Measurements from ENCODE around the gene CDH8. TPM values are rescaled to one million over a fixed set of nuclear protein-coding genes. Genes with fewer than 3 reads are reported as not detected.

The CDH8 gene
- total and polyA plus RNA-seq, 4 donors = 0.09 TPM; not detected in 3

DNA sequence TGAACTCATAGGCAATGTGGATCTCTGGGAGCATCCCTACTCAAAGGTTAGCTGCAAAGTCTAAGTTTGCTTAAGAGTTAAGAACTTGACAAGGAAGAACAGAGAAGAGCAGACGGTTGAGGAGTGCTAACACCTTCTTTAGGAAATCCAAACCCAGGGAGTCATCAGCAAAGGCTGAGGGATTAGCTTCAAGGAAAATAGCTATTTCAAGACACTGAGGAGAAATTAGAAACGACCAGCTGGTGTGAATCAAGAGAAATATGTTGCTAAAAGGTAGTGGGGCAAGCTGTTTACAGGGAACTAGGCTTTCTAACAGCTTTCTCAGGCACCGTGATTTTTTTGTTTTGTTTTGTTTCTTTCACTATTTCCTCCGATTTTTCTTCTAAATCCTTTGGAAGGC is 90.7 kb downstream of the CDH8 start:
- Histone ChIP-seq H3K27me3 (ENCODE audit: control insufficient read depth in 4 of 4, insufficient read depth in 4 of 4, low read length in 3 of 4) (no peaks in the 10 kb centered on the region), H3K9me3 (ENCODE audit: control insufficient read depth in 4 of 4, low read length in 3 of 4) (no peaks in the 10 kb centered on the region), H3K36me3 (ENCODE audit: control insufficient read depth in 4 of 4, insufficient read depth in 3 of 4, low read depth in 1 of 4, low read length in 3 of 4) (no peaks in the 10 kb centered on the region), H3K4me1 (ENCODE audit: control insufficient read depth in 4 of 4, insufficient read depth in 4 of 4, low read length in 3 of 4) (no peaks in the 10 kb centered on the region), H3K9ac (ENCODE audit: low read depth in 1 of 2, low read length in 2 of 2) (no peak overlapping the region), H3K4me3 (ENCODE audit: low read depth in 1 of 3, low read length in 3 of 3) (no peak overlapping the region), H3K27ac (ENCODE audit: low read depth in 1 of 2, low read length in 2 of 2) (no peak overlapping the region)
- WGBS = 36% methylated on average over 4 of the region's 4 CpGs
- no peak for TF ChIP-seq JUND (IDR thresholded peaks at IDR 0.05)
- TF ChIP-seq, protein P1, sequence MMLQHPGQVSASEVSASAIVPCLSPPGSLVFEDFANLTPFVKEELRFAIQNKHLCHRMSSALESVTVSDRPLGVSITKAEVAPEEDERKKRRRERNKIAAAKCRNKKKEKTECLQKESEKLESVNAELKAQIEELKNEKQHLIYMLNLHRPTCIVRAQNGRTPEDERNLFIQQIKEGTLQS (IDR thresholded peaks at IDR 0.05) = no peak
- no peak for TF ChIP-seq GABPA (IDR thresholded peaks at IDR 0.05 in 1 of 2, conservative IDR thresholded peaks at IDR 0.05 in 1 of 2)
- TF ChIP-seq FOXA2 (IDR thresholded peaks at IDR 0.05) = no peak
- no peak for TF ChIP-seq NR2F2 (IDR thresholded peaks at IDR 0.05)
- no peak for TF ChIP-seq RXRA (IDR thresholded peaks at IDR 0.05)
- TF ChIP-seq RAD21 (IDR thresholded peaks at IDR 0.05) = no peak
- no peak for TF ChIP-seq SP1 (IDR thresholded peaks at IDR 0.05)
- no peak for TF ChIP-seq EGR1 (IDR thresholded peaks at IDR 0.05; ENCODE audit: low read depth in 2 of 2)
- TF ChIP-seq, protein P2, sequence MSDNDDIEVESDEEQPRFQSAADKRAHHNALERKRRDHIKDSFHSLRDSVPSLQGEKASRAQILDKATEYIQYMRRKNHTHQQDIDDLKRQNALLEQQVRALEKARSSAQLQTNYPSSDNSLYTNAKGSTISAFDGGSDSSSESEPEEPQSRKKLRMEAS (IDR thresholded peaks at IDR 0.05) = no peak
- TF ChIP-seq, protein P3, sequence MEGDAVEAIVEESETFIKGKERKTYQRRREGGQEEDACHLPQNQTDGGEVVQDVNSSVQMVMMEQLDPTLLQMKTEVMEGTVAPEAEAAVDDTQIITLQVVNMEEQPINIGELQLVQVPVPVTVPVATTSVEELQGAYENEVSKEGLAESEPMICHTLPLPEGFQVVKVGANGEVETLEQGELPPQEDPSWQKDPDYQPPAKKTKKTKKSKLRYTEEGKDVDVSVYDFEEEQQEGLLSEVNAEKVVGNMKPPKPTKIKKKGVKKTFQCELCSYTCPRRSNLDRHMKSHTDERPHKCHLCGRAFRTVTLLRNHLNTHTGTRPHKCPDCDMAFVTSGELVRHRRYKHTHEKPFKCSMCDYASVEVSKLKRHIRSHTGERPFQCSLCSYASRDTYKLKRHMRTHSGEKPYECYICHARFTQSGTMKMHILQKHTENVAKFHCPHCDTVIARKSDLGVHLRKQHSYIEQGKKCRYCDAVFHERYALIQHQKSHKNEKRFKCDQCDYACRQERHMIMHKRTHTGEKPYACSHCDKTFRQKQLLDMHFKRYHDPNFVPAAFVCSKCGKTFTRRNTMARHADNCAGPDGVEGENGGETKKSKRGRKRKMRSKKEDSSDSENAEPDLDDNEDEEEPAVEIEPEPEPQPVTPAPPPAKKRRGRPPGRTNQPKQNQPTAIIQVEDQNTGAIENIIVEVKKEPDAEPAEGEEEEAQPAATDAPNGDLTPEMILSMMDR (IDR thresholded peaks at IDR 0.05; ENCODE audit: low read depth, low read length, missing input control) = no peak
- no peak for TF ChIP-seq FOXA1 (IDR thresholded peaks at IDR 0.05)
- TF ChIP-seq, protein P4, sequence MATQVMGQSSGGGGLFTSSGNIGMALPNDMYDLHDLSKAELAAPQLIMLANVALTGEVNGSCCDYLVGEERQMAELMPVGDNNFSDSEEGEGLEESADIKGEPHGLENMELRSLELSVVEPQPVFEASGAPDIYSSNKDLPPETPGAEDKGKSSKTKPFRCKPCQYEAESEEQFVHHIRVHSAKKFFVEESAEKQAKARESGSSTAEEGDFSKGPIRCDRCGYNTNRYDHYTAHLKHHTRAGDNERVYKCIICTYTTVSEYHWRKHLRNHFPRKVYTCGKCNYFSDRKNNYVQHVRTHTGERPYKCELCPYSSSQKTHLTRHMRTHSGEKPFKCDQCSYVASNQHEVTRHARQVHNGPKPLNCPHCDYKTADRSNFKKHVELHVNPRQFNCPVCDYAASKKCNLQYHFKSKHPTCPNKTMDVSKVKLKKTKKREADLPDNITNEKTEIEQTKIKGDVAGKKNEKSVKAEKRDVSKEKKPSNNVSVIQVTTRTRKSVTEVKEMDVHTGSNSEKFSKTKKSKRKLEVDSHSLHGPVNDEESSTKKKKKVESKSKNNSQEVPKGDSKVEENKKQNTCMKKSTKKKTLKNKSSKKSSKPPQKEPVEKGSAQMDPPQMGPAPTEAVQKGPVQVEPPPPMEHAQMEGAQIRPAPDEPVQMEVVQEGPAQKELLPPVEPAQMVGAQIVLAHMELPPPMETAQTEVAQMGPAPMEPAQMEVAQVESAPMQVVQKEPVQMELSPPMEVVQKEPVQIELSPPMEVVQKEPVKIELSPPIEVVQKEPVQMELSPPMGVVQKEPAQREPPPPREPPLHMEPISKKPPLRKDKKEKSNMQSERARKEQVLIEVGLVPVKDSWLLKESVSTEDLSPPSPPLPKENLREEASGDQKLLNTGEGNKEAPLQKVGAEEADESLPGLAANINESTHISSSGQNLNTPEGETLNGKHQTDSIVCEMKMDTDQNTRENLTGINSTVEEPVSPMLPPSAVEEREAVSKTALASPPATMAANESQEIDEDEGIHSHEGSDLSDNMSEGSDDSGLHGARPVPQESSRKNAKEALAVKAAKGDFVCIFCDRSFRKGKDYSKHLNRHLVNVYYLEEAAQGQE (IDR thresholded peaks at IDR 0.05) = no peak
- DNase-seq (ENCODE audit: low spot score) = no peak

DNA sequence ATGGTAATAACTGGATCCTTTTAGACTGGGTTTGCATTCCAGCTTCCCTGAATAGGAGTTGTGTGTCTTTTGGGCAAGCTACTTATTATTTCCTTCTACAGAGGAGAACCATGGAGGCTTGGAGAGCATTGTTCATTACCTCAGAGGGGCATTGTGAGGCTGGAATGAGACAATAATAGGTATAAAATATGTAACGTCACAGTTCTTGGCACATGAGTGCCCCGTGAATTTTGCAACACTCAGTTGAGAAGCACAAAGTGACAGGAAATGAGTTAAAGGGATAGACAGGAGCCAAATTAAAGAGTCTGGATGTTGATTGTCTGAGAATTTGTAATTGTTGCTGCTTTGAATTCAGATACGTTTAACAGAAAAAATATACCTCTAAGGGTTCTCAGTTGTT is 92.2 kb downstream of the CDH8 start:
- no peak for DNase-seq (ENCODE audit: low spot score)
- Histone ChIP-seq H3K27me3 (ENCODE audit: control insufficient read depth in 4 of 4, insufficient read depth in 4 of 4, low read length in 3 of 4) (no peaks in the 10 kb centered on the region), H3K4me1 (ENCODE audit: control insufficient read depth in 4 of 4, insufficient read depth in 4 of 4, low read length in 3 of 4) (no peaks in the 10 kb centered on the region), H3K27ac (ENCODE audit: low read depth in 1 of 2, low read length in 2 of 2) (no peak overlapping the region), H3K36me3 (ENCODE audit: control insufficient read depth in 4 of 4, insufficient read depth in 3 of 4, low read depth in 1 of 4, low read length in 3 of 4) (no peaks in the 10 kb centered on the region), H3K9ac (ENCODE audit: low read depth in 1 of 2, low read length in 2 of 2) (no peak overlapping the region), H3K4me3 (ENCODE audit: low read depth in 1 of 3, low read length in 3 of 3) (no peak overlapping the region), H3K9me3 (ENCODE audit: control insufficient read depth in 4 of 4, low read length in 3 of 4) (no peaks in the 10 kb centered on the region)
- 50% methylated on average over 3 of the region's 3 CpGs for WGBS
- TF ChIP-seq FOXA2 (IDR thresholded peaks at IDR 0.05) (no peak), YY1 (IDR thresholded peaks at IDR 0.05) (no peak), FOXA1 (IDR thresholded peaks at IDR 0.05) (no peak), GABPA (IDR thresholded peaks at IDR 0.05 in 1 of 2, conservative IDR thresholded peaks at IDR 0.05 in 1 of 2) (no peak)
- TF ChIP-seq, protein P4 (IDR thresholded peaks at IDR 0.05) = no peak
- TF ChIP-seq, protein P5, sequence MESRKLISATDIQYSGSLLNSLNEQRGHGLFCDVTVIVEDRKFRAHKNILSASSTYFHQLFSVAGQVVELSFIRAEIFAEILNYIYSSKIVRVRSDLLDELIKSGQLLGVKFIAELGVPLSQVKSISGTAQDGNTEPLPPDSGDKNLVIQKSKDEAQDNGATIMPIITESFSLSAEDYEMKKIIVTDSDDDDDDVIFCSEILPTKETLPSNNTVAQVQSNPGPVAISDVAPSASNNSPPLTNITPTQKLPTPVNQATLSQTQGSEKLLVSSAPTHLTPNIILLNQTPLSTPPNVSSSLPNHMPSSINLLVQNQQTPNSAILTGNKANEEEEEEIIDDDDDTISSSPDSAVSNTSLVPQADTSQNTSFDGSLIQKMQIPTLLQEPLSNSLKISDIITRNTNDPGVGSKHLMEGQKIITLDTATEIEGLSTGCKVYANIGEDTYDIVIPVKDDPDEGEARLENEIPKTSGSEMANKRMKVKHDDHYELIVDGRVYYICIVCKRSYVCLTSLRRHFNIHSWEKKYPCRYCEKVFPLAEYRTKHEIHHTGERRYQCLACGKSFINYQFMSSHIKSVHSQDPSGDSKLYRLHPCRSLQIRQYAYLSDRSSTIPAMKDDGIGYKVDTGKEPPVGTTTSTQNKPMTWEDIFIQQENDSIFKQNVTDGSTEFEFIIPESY (IDR thresholded peaks at IDR 0.05) = no peak
